Activated T-cell treated with anti-CD3 and anti-CD28 coated beads, Interleukin-2, amount 50 U/mL, for 4 hours (primary cell): Measurements from ENCODE around the gene ZW10. TPM values are rescaled to one million over a fixed set of nuclear protein-coding genes. Genes with fewer than 3 reads are reported as not detected.
"Not testable (repeated sequence)": the region's sequence is repeated elsewhere in the genome, so short reads cannot be mapped to it uniquely, and the experiment has no call there.

ENCODE experiments used
- ATAC-seq, 2 donors: fragments of 200-7000 bp; cut with Tn5 transposase; one replicate each; pipeline ENCODE4 v1.10.0; 2021
- DNase-seq: peaks from one replicate; pipeline ENCODE4 v3.0.0-alpha.2; 2020
- H3K27me3 Mint-ChIP-seq: one replicate; pipeline ENCODE4 v1.8.0; 2021; ENCODE audit warnings: low read depth, mixed read lengths
- H3K36me3 Mint-ChIP-seq: one replicate; pipeline ENCODE4 v1.8.0; 2022; ENCODE audit warnings: mixed read lengths; ENCODE audit not compliant: insufficient read depth
- H3K4me1 Mint-ChIP-seq: one replicate; pipeline ENCODE4 v1.8.0; 2021; ENCODE audit warnings: low read depth, mixed read lengths
- H3K4me3 Mint-ChIP-seq: one replicate; pipeline ENCODE4 v1.8.0; 2021; ENCODE audit warnings: mild to moderate bottlenecking, moderate library complexity, mixed read lengths
- H3K9me3 Mint-ChIP-seq: one replicate; pipeline ENCODE4 v1.8.0; 2021; ENCODE audit warnings: mixed read lengths
- total RNA-seq, 3 donors: library from RNA; stranded (reverse); gene quantifications; one replicate each; pipeline ENCODE4 v1.2.1, GENCODE V29; 2021

ZW10 gene
- total RNA-seq, 3 donors from 2014 or later: 19.8 to 20.6 (median 20.1) TPM

DNA sequence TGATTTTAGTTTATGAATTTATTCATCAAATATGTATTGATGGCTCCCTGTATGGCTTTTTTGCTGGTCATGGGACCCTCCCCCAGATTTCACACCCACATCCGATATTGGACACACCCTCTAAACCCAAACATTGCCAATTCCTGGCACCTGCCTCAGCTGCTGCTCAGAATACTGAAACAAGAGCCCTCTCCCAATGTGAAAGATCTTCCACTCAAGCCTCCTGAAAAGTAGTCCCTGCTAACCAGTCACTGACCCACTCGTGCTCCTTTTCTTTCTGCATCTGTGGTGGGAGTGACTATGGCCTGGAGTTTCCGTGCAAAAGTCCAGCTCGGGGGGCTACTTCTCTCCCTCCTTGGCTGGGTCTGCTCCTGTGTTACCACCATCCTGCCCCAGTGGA lies 6.0 kb upstream of the ZW10 start, which contains the start of gene CLDN25:
Gene CLDN25, plus strand, starts transcription at position 301 of the 400 bp plus-strand sequence. Its CDS starts 0 bp downstream, at position 301.
- no peaks in the 10 kb centered on the region for H3K9me3 Mint-ChIP-seq

DNA sequence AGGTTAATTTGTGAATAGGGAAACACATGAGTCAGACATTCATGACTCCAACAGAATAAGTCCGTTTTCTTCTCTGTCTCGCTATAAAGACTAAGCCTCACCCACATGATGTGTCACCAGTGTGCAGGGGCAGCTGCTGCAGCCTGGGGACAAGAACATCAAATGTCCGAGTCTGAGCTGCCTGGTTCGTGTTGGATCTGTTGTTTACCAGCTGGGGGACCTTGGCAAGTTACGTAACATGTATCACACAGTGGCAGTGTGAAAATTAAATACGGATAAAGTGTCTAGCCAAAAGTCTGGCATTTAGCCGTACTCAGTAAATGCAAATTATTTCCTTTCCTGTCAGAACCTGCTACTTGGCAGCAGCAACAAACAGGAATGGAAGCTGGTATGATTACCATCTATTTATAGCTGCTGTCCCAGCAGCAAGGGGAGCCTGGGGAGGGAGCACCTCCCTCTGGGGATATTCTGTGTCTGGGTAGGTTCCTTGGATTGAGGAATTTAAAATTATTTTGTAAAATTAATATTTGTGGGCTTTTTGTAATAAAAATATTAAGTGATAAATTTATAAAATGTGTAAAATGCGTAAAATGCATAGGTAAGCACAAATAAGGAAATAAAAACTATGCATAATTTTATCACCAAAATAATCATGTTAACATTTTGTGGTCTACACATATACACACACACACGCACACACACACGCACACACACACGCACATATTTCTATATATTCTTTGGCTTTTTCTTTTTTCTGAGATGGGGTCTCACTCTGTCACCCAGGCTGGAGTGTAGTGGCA lies 4.8 kb upstream of the ZW10 start:
- Mint-ChIP-seq H3K4me3 (no peak overlapping the region), H3K36me3 (no peaks in the 10 kb centered on the region), H3K27me3 (peaks cover 19% of the 10 kb centered on the region), H3K4me1 (peaks cover 4% of the 10 kb centered on the region), H3K9me3 (no peaks in the 10 kb centered on the region)
- no peak for ATAC-seq
- no peak for DNase-seq

More for the DNA sequence above, 6.0 kb upstream of the ZW10 start, which contains the start of gene CLDN25:
- Mint-ChIP-seq H3K36me3 (no peaks in the 10 kb centered on the region), H3K27me3 (peaks cover 22% of the 10 kb centered on the region), H3K4me1 (peaks cover under 1% of the 10 kb centered on the region), H3K4me3 (no peak within 1 kb of the TSS)
- no peak for ATAC-seq
- no peak for DNase-seq

- Mint-ChIP-seq H3K36me3 (no peaks in the 10 kb centered on the region), H3K4me3 (peak overlapping the region; percentile 97), H3K9me3 (no peaks in the 10 kb centered on the region), H3K4me1 (peaks cover 16% of the 10 kb centered on the region), H3K27me3 (peaks cover 2% of the 10 kb centered on the region)
- ATAC-seq: no peak
- DNase-seq: no peak
Measured at GRCh38 chr11:113774174-113774503, 647 bp upstream of the ZW10 start.

DNA sequence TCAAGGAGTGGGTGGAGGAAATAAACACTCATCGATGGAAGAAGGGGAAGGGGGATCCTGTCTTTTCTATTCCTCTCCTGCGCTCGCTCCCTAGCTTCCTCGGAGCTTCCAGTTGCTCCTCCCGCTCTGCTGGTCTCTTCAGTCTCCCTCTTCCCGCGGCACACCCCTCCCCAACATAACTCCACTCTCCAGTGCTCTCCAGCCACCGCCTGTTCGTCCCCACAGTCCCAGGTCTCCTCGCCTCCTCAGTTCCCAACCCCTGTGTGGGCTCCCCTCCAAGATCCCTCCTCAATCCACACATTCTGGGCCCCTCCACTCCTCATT lies 438 bp downstream of the ZW10 start:
- no peak for DNase-seq
- Mint-ChIP-seq H3K4me3 (peak overlapping the region; percentile 97), H3K4me1 (peaks cover 16% of the 10 kb centered on the region), H3K27me3 (peaks cover 2% of the 10 kb centered on the region), H3K36me3 (peaks cover 2% of the 10 kb centered on the region), H3K9me3 (no peaks in the 10 kb centered on the region)
- no peak for ATAC-seq

DNA sequence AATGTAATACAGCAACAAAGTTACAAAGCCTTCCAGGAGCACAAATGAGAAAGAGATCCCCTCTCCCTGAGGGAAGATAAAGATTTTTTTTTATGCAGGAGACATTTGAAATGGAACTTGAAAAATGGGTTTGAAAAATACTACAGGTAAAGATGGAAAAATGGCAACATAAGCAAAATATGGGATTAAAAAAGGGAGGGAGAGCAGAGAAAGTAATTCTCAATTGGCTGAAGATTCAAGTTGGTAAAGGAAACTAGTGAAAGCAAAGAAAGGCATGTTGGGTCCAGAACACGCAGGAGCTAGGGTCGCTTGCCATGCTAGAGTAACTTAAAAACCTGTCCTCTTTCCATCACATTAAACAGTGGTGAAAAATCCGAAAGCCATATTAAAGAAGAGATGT lies 1.5 kb downstream of the ZW10 start:
- H3K4me3 Mint-ChIP-seq: peak overlapping the region; percentile 97
- no peaks in the 10 kb centered on the region for H3K27me3 Mint-ChIP-seq
- H3K4me1 Mint-ChIP-seq: peaks cover 19% of the 10 kb centered on the region
- ATAC-seq (no peak), DNase-seq (no peak)
- peaks cover 10% of the 10 kb centered on the region for H3K36me3 Mint-ChIP-seq
- H3K9me3 Mint-ChIP-seq: no peaks in the 10 kb centered on the region

DNA sequence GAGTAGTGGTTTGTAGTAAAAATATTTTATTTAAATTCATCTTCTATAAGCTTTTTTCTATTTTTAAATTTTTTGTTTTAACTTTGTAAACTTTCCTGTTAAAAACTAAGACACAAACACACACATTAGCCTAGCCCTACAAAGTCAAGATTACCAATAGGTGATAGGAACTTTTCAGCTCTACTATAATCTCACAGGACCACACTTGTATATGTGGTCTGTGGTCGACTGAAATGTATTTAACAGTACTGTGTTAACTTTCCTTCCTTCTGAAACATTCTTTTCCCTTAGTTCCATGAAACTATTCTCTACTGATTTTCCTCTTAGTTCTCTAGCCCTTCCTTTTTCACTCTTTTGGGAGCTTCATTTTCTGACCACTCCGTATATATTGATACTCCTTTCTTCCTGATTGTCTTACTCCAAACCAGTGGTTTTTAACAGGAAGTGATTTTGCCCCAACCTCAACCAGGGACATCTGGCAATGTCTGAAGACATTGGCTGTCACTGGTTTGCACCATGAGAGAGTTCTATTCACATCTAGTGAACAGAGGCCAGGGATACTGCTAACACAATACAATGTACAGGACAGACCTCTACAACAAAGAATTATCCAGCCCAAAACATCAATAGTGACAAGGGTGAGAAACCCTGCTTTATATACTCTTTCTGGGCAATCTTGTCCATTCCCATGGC lies 8.8 kb downstream of the ZW10 start:
- peaks cover 12% of the 10 kb centered on the region for H3K4me1 Mint-ChIP-seq
- H3K9me3 Mint-ChIP-seq: no peaks in the 10 kb centered on the region
- ATAC-seq (no peak), DNase-seq (no peak)
- no peaks in the 10 kb centered on the region for H3K27me3 Mint-ChIP-seq
- peaks cover 44% of the 10 kb centered on the region for H3K36me3 Mint-ChIP-seq
- H3K4me3 Mint-ChIP-seq: no peak overlapping the region

DNA sequence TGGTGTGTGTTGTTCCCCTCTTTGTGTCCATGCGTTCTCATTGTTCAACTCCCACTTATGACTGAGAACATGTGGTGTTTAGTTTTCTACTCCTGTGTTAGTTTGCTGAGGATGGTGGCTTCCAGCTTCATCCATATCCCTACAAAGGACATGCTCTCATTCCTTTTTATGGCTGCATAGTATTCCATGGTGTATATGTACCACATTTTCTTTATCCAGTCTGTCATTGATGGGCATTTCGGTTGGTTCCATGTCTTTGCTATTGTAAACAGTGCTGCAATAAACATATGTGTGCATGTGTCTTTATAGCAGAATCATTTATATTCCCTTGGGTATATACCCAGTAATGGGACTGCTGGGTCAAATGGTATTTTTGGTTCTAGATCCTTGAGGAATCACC lies 10.5 kb downstream of the ZW10 start:
- H3K9me3 Mint-ChIP-seq, ATAC-seq, H3K27me3 Mint-ChIP-seq, DNase-seq, H3K4me3 Mint-ChIP-seq: not testable (repeated sequence)
- Mint-ChIP-seq H3K4me1 (peaks cover 12% of the 10 kb centered on the region), H3K36me3 (peaks cover 49% of the 10 kb centered on the region)

DNA sequence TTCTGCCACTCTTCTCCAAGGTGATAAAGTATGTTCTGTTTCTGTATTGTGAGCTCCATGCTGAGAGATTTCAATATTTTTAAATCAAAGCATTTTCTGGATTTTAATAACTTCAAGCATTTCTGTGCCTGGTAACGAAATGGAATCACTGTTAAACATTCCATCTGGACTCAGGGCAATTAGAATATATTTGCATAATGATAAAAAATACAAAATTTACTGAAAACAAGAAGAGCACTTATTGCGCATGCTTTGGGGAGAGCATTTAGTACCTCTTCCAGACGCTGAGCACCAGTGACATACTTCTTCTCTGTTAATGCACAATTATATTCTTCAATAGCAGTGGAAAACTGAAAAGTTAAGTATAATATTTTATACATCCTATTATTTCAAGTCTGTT lies 13.3 kb downstream of the ZW10 start:
- peaks cover 47% of the 10 kb centered on the region for H3K36me3 Mint-ChIP-seq

GRCh38 chr11:113752932-113753331 lies 20.6 kb downstream of the ZW10 start:
- H3K27me3 Mint-ChIP-seq: no peaks in the 10 kb centered on the region
- peaks cover 15% of the 10 kb centered on the region for H3K36me3 Mint-ChIP-seq
- no peaks in the 10 kb centered on the region for H3K4me1 Mint-ChIP-seq
- ATAC-seq: no peak
- no peak for DNase-seq
- no peak overlapping the region for H3K4me3 Mint-ChIP-seq
- no peaks in the 10 kb centered on the region for H3K9me3 Mint-ChIP-seq

More for the DNA sequence above, 13.3 kb downstream of the ZW10 start:
- DNase-seq (no peak), ATAC-seq (no peak)
- H3K27me3 Mint-ChIP-seq: no peaks in the 10 kb centered on the region
- no peak overlapping the region for H3K4me3 Mint-ChIP-seq
- no peaks in the 10 kb centered on the region for H3K9me3 Mint-ChIP-seq
- H3K4me1 Mint-ChIP-seq: peaks cover 8% of the 10 kb centered on the region

DNA sequence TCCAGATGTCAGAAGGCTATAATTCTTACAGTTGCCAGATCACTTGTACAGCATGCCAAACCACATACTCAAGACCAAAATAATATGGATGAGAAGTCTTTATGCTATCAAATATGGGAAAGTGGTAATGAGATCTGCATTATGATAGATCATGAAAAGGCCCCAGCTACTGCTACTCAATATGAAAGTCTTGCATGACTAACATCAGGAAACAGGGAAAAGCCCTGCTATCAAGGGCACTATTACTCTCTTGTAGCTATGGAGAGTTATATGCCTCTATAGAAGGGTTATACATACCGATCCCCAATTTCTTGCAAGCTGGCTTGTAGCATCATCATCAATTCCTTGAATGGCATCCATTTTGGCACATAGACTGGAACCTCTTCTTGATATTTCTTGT lies 37.2 kb downstream of the ZW10 start:
- ATAC-seq: peak in 1 of 2 donors; percentile 43
- H3K36me3 Mint-ChIP-seq: peaks cover 45% of the 10 kb centered on the region

DNA sequence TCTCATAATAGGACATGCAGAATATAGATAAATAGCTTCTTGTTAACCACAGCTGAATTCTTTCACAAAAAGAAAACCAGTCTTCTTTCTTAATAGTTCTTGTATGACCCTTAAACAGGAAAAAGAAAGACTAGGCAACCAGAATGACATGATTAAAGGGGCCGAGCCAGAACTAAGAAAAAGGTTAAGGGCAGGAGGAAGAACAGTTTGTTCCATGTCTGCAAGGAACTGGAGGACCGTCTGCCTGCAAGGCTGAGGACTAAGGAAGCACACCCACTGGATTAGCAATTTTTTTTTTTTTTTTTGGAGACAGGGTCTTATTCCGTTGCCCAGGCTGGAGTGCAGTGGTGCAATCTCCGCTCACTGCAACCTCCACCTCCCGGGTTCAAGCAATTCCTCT lies 41.4 kb downstream of the ZW10 start:
- no peak for DNase-seq
- Mint-ChIP-seq H3K9me3 (no peaks in the 10 kb centered on the region), H3K36me3 (peaks cover 25% of the 10 kb centered on the region), H3K4me3 (no peak overlapping the region), H3K4me1 (no peaks in the 10 kb centered on the region), H3K27me3 (no peaks in the 10 kb centered on the region)
- no peak for ATAC-seq

More for the DNA sequence above, 37.2 kb downstream of the ZW10 start:
- DNase-seq: no peak
- H3K9me3 Mint-ChIP-seq: no peaks in the 10 kb centered on the region
- H3K4me1 Mint-ChIP-seq: no peaks in the 10 kb centered on the region
- H3K27me3 Mint-ChIP-seq: no peaks in the 10 kb centered on the region
- no peak overlapping the region for H3K4me3 Mint-ChIP-seq

GRCh38 chr11:113730887-113731726 lies 42.4 kb downstream of the ZW10 start:
- DNase-seq: no peak
- no peaks in the 10 kb centered on the region for H3K4me1 Mint-ChIP-seq
- no peaks in the 10 kb centered on the region for H3K27me3 Mint-ChIP-seq
- H3K4me3 Mint-ChIP-seq: no peak overlapping the region
- no peaks in the 10 kb centered on the region for H3K9me3 Mint-ChIP-seq
- peaks cover 24% of the 10 kb centered on the region for H3K36me3 Mint-ChIP-seq
- no peak for ATAC-seq

DNA sequence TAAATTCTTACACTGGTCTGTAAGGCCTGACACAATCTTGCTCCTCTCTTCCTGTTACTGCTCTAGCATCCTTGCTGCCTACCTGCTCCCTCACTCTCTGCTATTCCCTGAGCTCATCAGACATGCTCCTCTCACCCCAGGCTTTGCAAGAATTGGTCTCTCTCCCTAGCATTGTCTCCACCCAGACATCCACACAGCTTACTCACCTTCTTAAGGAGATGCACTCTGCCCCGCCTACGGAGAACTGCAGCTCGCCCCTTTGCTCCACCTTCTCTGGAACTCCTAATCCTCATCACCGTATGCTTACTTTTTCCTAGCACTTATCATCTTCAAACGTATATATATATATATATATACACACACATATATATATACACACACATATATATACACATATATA lies 44.0 kb downstream of the ZW10 start:
- no peak for DNase-seq
- Mint-ChIP-seq H3K36me3 (peaks cover 23% of the 10 kb centered on the region), H3K4me1 (no peaks in the 10 kb centered on the region), H3K27me3 (no peaks in the 10 kb centered on the region), H3K4me3 (no peak overlapping the region), H3K9me3 (no peaks in the 10 kb centered on the region)
- no peak for ATAC-seq

DNA sequence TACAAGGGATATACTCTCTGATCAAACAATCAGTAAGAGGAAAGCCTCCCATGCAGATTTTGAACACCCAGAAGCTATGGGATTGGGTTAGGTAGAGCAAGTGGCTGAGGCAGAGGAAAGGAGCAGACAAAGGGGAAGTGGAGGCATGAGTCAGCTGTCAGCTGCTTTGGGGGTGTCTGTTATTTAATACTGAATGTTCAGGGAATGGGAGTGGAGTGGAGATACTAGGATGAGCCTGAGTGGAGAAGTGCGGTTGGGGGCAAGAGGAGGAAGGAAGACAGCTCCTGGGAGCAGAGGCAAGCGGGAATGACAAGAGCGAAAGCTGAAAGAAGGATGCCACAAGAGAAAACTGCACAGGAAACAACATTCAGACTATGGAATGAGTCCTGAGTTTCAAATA lies 44.7 kb downstream of the ZW10 start:
- Mint-ChIP-seq H3K4me1 (no peaks in the 10 kb centered on the region), H3K27me3 (no peaks in the 10 kb centered on the region)
- no peak for ATAC-seq

More for the DNA sequence above, 44.7 kb downstream of the ZW10 start:
- H3K36me3 Mint-ChIP-seq: peaks cover 17% of the 10 kb centered on the region
- H3K4me3 Mint-ChIP-seq: no peak overlapping the region
- DNase-seq: no peak
- no peaks in the 10 kb centered on the region for H3K9me3 Mint-ChIP-seq
